IMR-90 (cell line): ENCODE results near the gene SLC30A2. TPM values are rescaled to one million over a fixed set of nuclear protein-coding genes. Genes with fewer than 3 reads are reported as not detected.

ENCODE experiments used
- ATAC-seq: fragments of 200-7000 bp; cut with Tn5 transposase; 2 replicates; pipeline ENCODE4 v1.9.1; 2020; ENCODE audit warnings: low read depth, mild to moderate bottlenecking, moderate library complexity
- BruUV-seq: library from RNA; stranded (reverse); fragments of 400-500 nt; replicated peaks from 2 replicates; lab custom pipeline; 2021; lab: Mats Ljungman, UMichigan
- CTCF ChIA-PET: fragments of 300-600 bp; formaldehyde crosslinking; extraction: SDS; loops from one replicate; lab custom pipeline; 2021; ENCODE audit warnings: antibody characterized with exemption; lab: Yijun Ruan, JAX
- POLR2A ChIA-PET: fragments of 300-600 bp; sonication (Branson Sonifier 250); formaldehyde crosslinking; loops from one replicate; lab custom pipeline; 2022; ENCODE audit warnings: antibody characterized with exemption; ENCODE audit not compliant: unreplicated experiment; lab: Charles Lee
- DNase-seq: peaks from one replicate; pipeline ENCODE4 v3.0.0; 2013
- H2AFZ ChIP-seq: replicated peaks from 2 replicates; pipeline ENCODE3; 2013; ENCODE audit warnings: low read length, mild to moderate bottlenecking; ENCODE audit not compliant: poor library complexity
- H2AK5ac ChIP-seq: 2 replicates; pipeline ENCODE4 v1.6.1; 2013; ENCODE audit warnings: low read depth, low read length, inconsistent platforms
- H2AK9ac ChIP-seq: replicated peaks from 2 replicates; pipeline ENCODE3; 2013; ENCODE audit warnings: mild to moderate bottlenecking, low read depth, low read length, moderate library complexity; ENCODE audit not compliant: poor library complexity
- H2BK120ac ChIP-seq: 2 replicates; pipeline ENCODE4 v1.6.1; 2013; ENCODE audit warnings: low read depth, low read length, inconsistent platforms
- H2BK15ac ChIP-seq: 3 replicates; pipeline ENCODE4 v1.6.1; 2013; ENCODE audit warnings: low read depth, low read length, inconsistent platforms
- H2BK20ac ChIP-seq: 2 replicates; pipeline ENCODE4 v1.6.1; 2013; ENCODE audit warnings: low read depth, mild to moderate bottlenecking, inconsistent platforms, low read length, moderate library complexity
- H2BK5ac ChIP-seq: 2 replicates; pipeline ENCODE4 v1.6.1; 2013; ENCODE audit warnings: mild to moderate bottlenecking, low read depth, low read length, inconsistent platforms; ENCODE audit not compliant: poor library complexity, severe bottlenecking
- H3K14ac ChIP-seq: replicated peaks from 2 replicates; pipeline ENCODE4 v1.6.1; 2013; ENCODE audit warnings: low read depth, low read length, inconsistent platforms
- H3K18ac ChIP-seq: 2 replicates; pipeline ENCODE4 v1.6.1; 2013; ENCODE audit warnings: low read depth, low read length, control low read depth
- H3K23ac ChIP-seq: 2 replicates; pipeline ENCODE4 v1.6.1; 2013; ENCODE audit warnings: low read depth, low read length, inconsistent platforms
- H3K27ac ChIP-seq: 2 replicates; pipeline ENCODE4 v1.5.1; 2013; ENCODE audit warnings: mild to moderate bottlenecking, control low read depth, low read length; ENCODE audit not compliant: insufficient read depth
- H3K27me3 ChIP-seq: 2 replicates; pipeline ENCODE4 v1.6.1; 2013; ENCODE audit warnings: low read length; ENCODE audit not compliant: control insufficient read depth, insufficient read depth
- H3K36me3 ChIP-seq: 2 replicates; pipeline ENCODE4 v1.6.1; 2013; ENCODE audit warnings: low read length, mixed read lengths; ENCODE audit not compliant: control insufficient read depth, insufficient read depth
- H3K4ac ChIP-seq: 2 replicates; pipeline ENCODE4 v1.6.1; 2013; ENCODE audit warnings: low read depth, low read length, inconsistent platforms
- H3K4me1 ChIP-seq: 2 replicates; pipeline ENCODE4 v1.6.1; 2013; ENCODE audit warnings: low read length, mixed read lengths; ENCODE audit not compliant: control insufficient read depth, insufficient read depth
- H3K4me2 ChIP-seq: 2 replicates; pipeline ENCODE4 v1.6.1; 2013; ENCODE audit warnings: low read depth, mild to moderate bottlenecking, control low read depth, low read length, moderate library complexity
- H3K4me3 ChIP-seq: 2 replicates; pipeline ENCODE4 v1.5.1; 2013; ENCODE audit warnings: low read depth, mild to moderate bottlenecking, control low read depth, low read length, moderate library complexity; ENCODE audit not compliant: insufficient read depth
- H3K56ac ChIP-seq: 2 replicates; pipeline ENCODE4 v1.6.1; 2013; ENCODE audit warnings: low read length, inconsistent platforms; ENCODE audit not compliant: insufficient read depth; ENCODE audit errors: extremely low read depth
- H3K79me1 ChIP-seq, 2 experiments: 2 replicates each; pipeline ENCODE4 v1.6.1; 2013; ENCODE audit warnings: low read length in 2 of 2, inconsistent platforms in 1 of 2, low read depth in 1 of 2
- H3K9ac ChIP-seq: 2 replicates; pipeline ENCODE4 v1.6.1; 2013; ENCODE audit warnings: low read depth, low read length, control low read depth
- H3K9me1 ChIP-seq: 2 replicates; pipeline ENCODE4 v1.6.1; 2013; ENCODE audit warnings: low read length, inconsistent platforms; ENCODE audit not compliant: insufficient read depth
- H3K9me3 ChIP-seq: 2 replicates; pipeline ENCODE4 v1.6.1; 2013; ENCODE audit warnings: low read length; ENCODE audit not compliant: control insufficient read depth, insufficient read depth
- H4K20me1 ChIP-seq: 2 replicates; pipeline ENCODE4 v1.6.1; 2013; ENCODE audit warnings: low read length, inconsistent platforms; ENCODE audit not compliant: insufficient read depth
- H4K5ac ChIP-seq: 2 replicates; pipeline ENCODE4 v1.6.1; 2013; ENCODE audit warnings: mild to moderate bottlenecking, low read depth, low read length, control low read depth
- H4K8ac ChIP-seq, 2 experiments: 2 replicates each; pipeline ENCODE4 v1.6.1; 2013; ENCODE audit warnings: low read depth in 2 of 2, low read length in 2 of 2, control low read depth in 1 of 2, inconsistent platforms in 1 of 2
- H4K91ac ChIP-seq: 2 replicates; pipeline ENCODE4 v1.6.1; 2013; ENCODE audit warnings: low read depth, low read length, inconsistent platforms; ENCODE audit not compliant: insufficient read depth
- BHLHE40 ChIP-seq: fragments of 150-350 bp; IDR thresholded peaks from 2 replicates; pipeline ENCODE4 v1.6.1; 2016; ENCODE audit warnings: mild to moderate bottlenecking, low read depth, low read length
- CEBPB ChIP-seq: IDR thresholded peaks from 2 replicates; pipeline ENCODE4 v1.6.1; 2012; ENCODE audit warnings: low read depth, low read length, improper control_type of control experiment
- CTCF ChIP-seq: conservative IDR thresholded peaks from 2 replicates; pipeline ENCODE4 v1.5.1; 2012; ENCODE audit warnings: mild to moderate bottlenecking, low read depth, low read length, improper control_type of control experiment
- ELK1 ChIP-seq: fragments of 150-350 bp; IDR thresholded peaks from 2 replicates; pipeline ENCODE4 v1.6.1; 2016; ENCODE audit warnings: low read depth, mild to moderate bottlenecking, low read length, moderate library complexity, borderline replicate concordance
- FOS ChIP-seq: fragments of 150-350 bp; IDR thresholded peaks from 2 replicates; pipeline ENCODE4 v1.6.1; 2016; ENCODE audit warnings: low read depth, low read length
- MAZ ChIP-seq: IDR thresholded peaks from 2 replicates; pipeline ENCODE4 v1.6.1; 2012; ENCODE audit warnings: low read depth, mild to moderate bottlenecking, low read length, improper control_type of control experiment, moderate library complexity, borderline replicate concordance
- MXI1 ChIP-seq: IDR thresholded peaks from 2 replicates; pipeline ENCODE4 v1.6.1; 2012; ENCODE audit warnings: low read depth, mild to moderate bottlenecking, low read length, moderate library complexity, borderline replicate concordance
- NFE2L2 ChIP-seq: fragments of 150-350 bp; IDR thresholded peaks from 2 replicates; pipeline ENCODE4 v1.6.1; 2016; ENCODE audit warnings: low read depth, mild to moderate bottlenecking, low read length
- POLR2A ChIP-seq: IDR thresholded peaks from 2 replicates; pipeline ENCODE4 v1.6.1; 2012; ENCODE audit warnings: mild to moderate bottlenecking, low read depth, low read length
- RCOR1 ChIP-seq: IDR thresholded peaks from 2 replicates; pipeline ENCODE4 v1.6.1; 2012; ENCODE audit warnings: mild to moderate bottlenecking, low read length, improper control_type of control experiment; ENCODE audit not compliant: insufficient replicate concordance
- whole genome bisulfite sequencing, 2 experiments: methylation state at CpG; one replicate each; pipeline versions ENCODE4 v1.1.5 to v1.1.7; 2013; ENCODE audit warnings: missing lambda C conversion rate in 2 of 2; ENCODE audit not compliant: insufficient read length in 1 of 2; ENCODE audit errors: extremely low coverage in 2 of 2; 5-methylcytosine and 5-hydroxymethylcytosine counted together
- dilution Hi-C: fragments of 300-500 bp; cut with HindIII; formaldehyde crosslinking; loops from one replicate; pipeline ENCODE4 v1.14.3; 2018; ENCODE audit warnings: low sequenced_read_pairs; ENCODE audit not compliant: unreplicated experiment
- in situ Hi-C: fragments of 300-500 bp; cut with MboI; formaldehyde crosslinking; loops from 3 replicates; pipeline ENCODE4 v1.14.3; 2019; ENCODE audit warnings: low sequenced_read_pairs, inconsistent platforms, mixed read lengths
- intact Hi-C: fragments of 100-400 bp; cut with micrococcal nuclease; formaldehyde crosslinking; loops from 2 replicates; pipeline ENCODE4 v1.10.0; 2022
- polyA plus RNA-seq, 3 experiments: library from polyadenylated mRNA; depleted of rRNA; stranded (reverse); fragments of >200 nt; gene quantifications; 2 replicates each; pipeline ENCODE4 v1.2.3, GENCODE V29; 2012; ENCODE audit warnings: low replicate concordance in 1 of 3
- total RNA-seq: library from RNA; depleted of rRNA; stranded (reverse); fragments of >200 nt; gene quantifications from 2 replicates; pipeline ENCODE4 v1.2.3, GENCODE V29; 2012

The SLC30A2 gene
- total and polyA plus RNA-seq, 2 of the 4 experiments (the other 2 are of a cell fraction), result not detected

- Histone ChIP-seq H3K36me3 (no peaks in the 10 kb centered on the region), H4K5ac (peak within 1 kb of the TSS; percentile 78), H2AFZ (peak within 1 kb of the TSS; percentile 93), H2BK5ac (peak within 1 kb of the TSS; percentile 42), H3K4me3 (peak within 1 kb of the TSS; percentile 35), H3K14ac (peak within 1 kb of the TSS; percentile 46), H3K56ac (no peak within 1 kb of the TSS), H3K79me1 (no peaks in the 10 kb centered on the region), H2BK20ac (peak within 1 kb of the TSS; percentile 71; the same call in 1 of the 2 replicates), H3K9me3 (no peaks in the 10 kb centered on the region), H3K9me1 (peaks cover 10% of the 10 kb centered on the region), H2AK9ac (peak within 1 kb of the TSS; percentile 89), H3K27me3 (peaks cover 2% of the 10 kb centered on the region; the same call in 1 of the 2 replicates), H3K4me1 (peaks cover 29% of the 10 kb centered on the region), H2AK5ac (peak within 1 kb of the TSS; percentile 48), H3K4ac (peak within 1 kb of the TSS; percentile 60), H3K9ac (peak within 1 kb of the TSS; percentile 17), H4K8ac (peak within 1 kb of the TSS; percentile 75 to 87; a peak in 3 of 4 replicates), H2BK15ac (peak within 1 kb of the TSS; percentile 20; the same call in 1 of the 3 replicates), H4K91ac (peak within 1 kb of the TSS; percentile 62), H3K27ac (no peak within 1 kb of the TSS; the same call in 1 of the 2 replicates), H2BK120ac (peak within 1 kb of the TSS; percentile 69; the same call in 1 of the 2 replicates), H4K20me1 (no peaks in the 10 kb centered on the region), H3K23ac (peak within 1 kb of the TSS; percentile 29; the same call in 1 of the 2 replicates), H3K4me2 (peak within 1 kb of the TSS; percentile 83), H3K18ac (peak within 1 kb of the TSS; percentile 12; the same call in 1 of the 2 replicates)
- ChIA-PET CTCF (interaction anchor here (1.2 to 2.0 kb wide), 2 partner anchors 13 to 15 kb away, joined by 5 read pairs; no protein-coding TSS in a partner anchor), POLR2A (no interaction called here)
- DNase-seq (peak; percentile 63), ATAC-seq (peak; percentile 75)
- WGBS, 2 experiments, result 23% methylated on average over 5 of the region's 15 CpGs; no CpG with 5 or more reads in 1 of the 2 experiments
- dilution Hi-C loops, result no loop called here
- TF ChIP-seq BHLHE40 (no peak), ELK1 (no peak), RCOR1 (no peak), NFE2L2 (no peak), CTCF (no peak), FOS (no peak), POLR2A (no peak), MXI1 (no peak), MAZ (no peak), CEBPB (no peak)
- intact Hi-C loops, result no loop called here
- no TSS peak for BruUV-seq
- in situ Hi-C loops, result no loop called here
These were observed 24.1 kb downstream of the SLC30A2 start, which contains the start of gene EXTL1 for GRCh38 chr1:26021647-26022403. EXTL1 (plus strand) TSS chr1:26021775; CDS start chr1:26022647, 872 bp downstream.
